Activated CD8-positive, alpha-beta memory T cell treated with anti-CD3 and anti-CD28 coated beads for 4 hours (primary cell): ENCODE measurements around the gene RBMS1.

Experiments used
- DNase-seq, 2 donors: peaks; one replicate each; pipeline ENCODE4 v3.0.0-alpha.2; 2020; ENCODE audit warnings: low read depth in 2 of 2

RBMS1 gene

GRCh38 chr2:160362018-160362417 is 131.6 kb downstream of the RBMS1 start:
- DNase-seq, result no peak

- no peak for DNase-seq
Measured at GRCh38 chr2:160360089-160360757, 133.4 kb downstream of the RBMS1 start.

GRCh38 chr2:160358046-160358445 is 135.6 kb downstream of the RBMS1 start:
- no peak for DNase-seq

- no peak for DNase-seq
Measured at GRCh38 chr2:160356485-160356884, 137.1 kb downstream of the RBMS1 start.

- DNase-seq, result no peak
Measured at GRCh38 chr2:160355080-160355479, 138.5 kb downstream of the RBMS1 start.

GRCh38 chr2:160354677-160355076 is 138.9 kb downstream of the RBMS1 start:
- no peak for DNase-seq

GRCh38 chr2:160353813-160354212 is 139.8 kb downstream of the RBMS1 start:
- DNase-seq, result no peak

GRCh38 chr2:160353166-160353565 is 140.4 kb downstream of the RBMS1 start:
- DNase-seq, result no peak

GRCh38 chr2:160352500-160352899 is 141.1 kb downstream of the RBMS1 start:
- DNase-seq, result no peak

- no peak for DNase-seq
Measured at GRCh38 chr2:160351956-160352355, 141.7 kb downstream of the RBMS1 start.

GRCh38 chr2:160349306-160349705 is 144.3 kb downstream of the RBMS1 start:
- DNase-seq, result no peak

- DNase-seq, result no peak
Measured at GRCh38 chr2:160347269-160347863, 146.2 kb downstream of the RBMS1 start.

GRCh38 chr2:160345071-160345764 is 148.4 kb downstream of the RBMS1 start:
- DNase-seq, result no peak

GRCh38 chr2:160343404-160343803 is 150.2 kb downstream of the RBMS1 start:
- no peak for DNase-seq

- DNase-seq, result no peak
Measured at GRCh38 chr2:160339726-160340125, 153.9 kb downstream of the RBMS1 start.

- DNase-seq, result no peak
Measured at GRCh38 chr2:160338901-160339685, 154.5 kb downstream of the RBMS1 start.

- no peak for DNase-seq
Measured at GRCh38 chr2:160337728-160338127, 155.9 kb downstream of the RBMS1 start.

- no peak for DNase-seq
Measured at GRCh38 chr2:160336635-160337034, 157.0 kb downstream of the RBMS1 start.

GRCh38 chr2:160336105-160336504 is 157.5 kb downstream of the RBMS1 start:
- DNase-seq, result no peak

GRCh38 chr2:160335441-160335840 is 158.2 kb downstream of the RBMS1 start:
- DNase-seq, result no peak

- DNase-seq, result no peak
Measured at GRCh38 chr2:160334028-160334741, 159.4 kb downstream of the RBMS1 start.
